K562 (cell line): Measurements from ENCODE around the gene NME4. TPM values are rescaled to one million over a fixed set of nuclear protein-coding genes. Genes with fewer than 3 reads are reported as not detected.

ENCODE experiments used
- ARID1B ChIP-seq: fragments of 450-650 bp; IDR thresholded peaks from 2 replicates; pipeline ENCODE4 v1.6.1; 2016; ENCODE audit warnings: antibody characterized with exemption, mild to moderate bottlenecking, inconsistent platforms
- CREB3L1 ChIP-seq: fragments of 450-650 bp; IDR thresholded peaks from 2 replicates; pipeline ENCODE4 v1.6.1; 2014; ENCODE audit warnings: low read depth, mild to moderate bottlenecking, moderate library complexity, borderline replicate concordance
- EP300 ChIP-seq: IDR thresholded peaks from 2 replicates; pipeline ENCODE4 v1.6.1; 2012; ENCODE audit warnings: low read length, improper control_type of control experiment
- IRF2 ChIP-seq: sonication (generic); formaldehyde crosslinking; IDR thresholded peaks from 2 replicates; pipeline ENCODE4 v1.8.1; 2022; ENCODE audit warnings: mild to moderate bottlenecking, missing genetic modification reagents
- KDM1A ChIP-seq, 2 experiments: fragments of 450-650 bp; IDR thresholded peaks; 2 replicates each; pipeline ENCODE4 v1.6.1; 2016; ENCODE audit warnings: mild to moderate bottlenecking in 2 of 2
- PHB ChIP-seq: fragments of 250-450 bp; sonication (Bioruptor Pico); IDR thresholded peaks from 2 replicates; pipeline ENCODE4 v1.5.0; 2021
- POLR3A ChIP-seq: IDR thresholded peaks from 2 replicates; pipeline ENCODE4 v1.6.1; 2011; ENCODE audit warnings: borderline replicate concordance, mild to moderate bottlenecking, moderate library complexity; ENCODE audit not compliant: insufficient read length, insufficient read depth; ENCODE audit errors: extremely low read depth
- RAD21 ChIP-seq, 2 experiments: fragments of 250-450 bp in 1 of 2; fragments of 450-650 bp in 1 of 2; sonication (Bioruptor Pico) in 1 of 2; formaldehyde crosslinking in 1 of 2; IDR thresholded peaks in 1 of 2; conservative IDR thresholded peaks in 1 of 2; 2 replicates each; pipeline versions ENCODE4 v1.4.0 to v1.8.0; 2020 to 2022; ENCODE audit warnings: mild to moderate bottlenecking in 2 of 2, moderate library complexity in 1 of 2
- RCOR1 ChIP-seq, 2 experiments: IDR thresholded peaks; 2 replicates each; pipeline ENCODE4 v1.6.1; 2012; ENCODE audit warnings: low read depth in 2 of 2, low read length in 2 of 2, borderline replicate concordance in 1 of 2, improper control_type of control experiment in 1 of 2
- SAP30 ChIP-seq: fragments of 200-600 bp; sonication (generic); IDR thresholded peaks from 2 replicates; pipeline ENCODE4 v1.6.1; 2012; ENCODE audit warnings: borderline replicate concordance, low read depth, mild to moderate bottlenecking, moderate library complexity, low read length, control low read depth, inconsistent platforms; ENCODE audit not compliant: insufficient read depth, poor library complexity, severe bottlenecking
- SMAD4 ChIP-seq: fragments of 250-450 bp; sonication (Bioruptor Pico); conservative IDR thresholded peaks from 2 replicates; pipeline ENCODE4 v1.8.0; 2021; ENCODE audit warnings: inconsistent platforms, mild to moderate bottlenecking, moderate library complexity
- SRSF1 ChIP-seq: fragments of 200-400 bp; formaldehyde crosslinking; IDR thresholded peaks from 2 replicates; pipeline ENCODE4 v1.6.1; 2017; ENCODE audit warnings: mild to moderate bottlenecking, low read depth, low read length, moderate library complexity
- STAG1 ChIP-seq: sonication (generic); formaldehyde crosslinking; IDR thresholded peaks from 2 replicates; pipeline ENCODE4 v1.5.0; 2020; ENCODE audit warnings: missing genetic modification reagents, borderline replicate concordance
- TCF7 ChIP-seq: sonication (generic); IDR thresholded peaks from 2 replicates; pipeline ENCODE4 v1.6.1; 2016; ENCODE audit warnings: antibody characterized with exemption, borderline replicate concordance
- ZFPM2 ChIP-seq: fragments of 250-450 bp; sonication (Bioruptor Pico); IDR thresholded peaks from 2 replicates; pipeline ENCODE4 v1.5.1; 2022; ENCODE audit warnings: mild to moderate bottlenecking
- ZFX ChIP-seq: sonication (generic); formaldehyde crosslinking; IDR thresholded peaks from 2 replicates; pipeline ENCODE4 v1.8.0; 2022; ENCODE audit warnings: mild to moderate bottlenecking, missing genetic modification reagents, moderate library complexity
- ZNF143 ChIP-seq: sonication (generic); formaldehyde crosslinking; IDR thresholded peaks from 2 replicates; pipeline ENCODE4 v1.9.0; 2022; ENCODE audit warnings: mild to moderate bottlenecking, missing genetic modification reagents
- ZNF146 ChIP-seq: IDR thresholded peaks from one replicate; pipeline ENCODE4 v1.6.1; 2018; ENCODE audit warnings: missing compliant biosample characterization; ENCODE audit not compliant: unreplicated experiment
- ZNF354B ChIP-seq: fragments of 250-450 bp; sonication (Bioruptor Pico); IDR thresholded peaks from 2 replicates; pipeline ENCODE4 v1.4.0; 2020
- ZNF830 ChIP-seq: fragments of 250-450 bp; sonication (Bioruptor Pico); IDR thresholded peaks from 2 replicates; pipeline ENCODE4 v1.5.0; 2021; ENCODE audit warnings: mild to moderate bottlenecking
- polyA plus RNA-seq, 8 experiments: library from polyadenylated mRNA; depleted of rRNA in 4 of 8; stranded (reverse) in 5 of 8; unstranded in 3 of 8; fragments of >200 nt; fragmentation: Nextera tagmentation in 2 of 8; fragmentation: Illumina TruSeq in 1 of 8; extraction: Ambion mirVana in 2 of 8; extraction: Trizol in 1 of 8; gene quantifications; 2 replicates each; pipeline versions ENCODE4 v1.2.1 to v1.2.3, GENCODE V29; 2011 to 2014; ENCODE audit warnings: inconsistent platforms in 1 of 8, missing spikeins in 1 of 8
- total RNA-seq, 7 experiments: library from RNA; depleted of rRNA in 6 of 7; stranded (reverse); fragments of >200 nt in 6 of 7; fragmentation: Illumina TruSeq in 2 of 7; extraction: Trizol in 2 of 7; gene quantifications; 2 replicates each; pipeline versions ENCODE4 v1.2.1 to v1.2.3, GENCODE V29; 2011 to 2021; ENCODE audit warnings: low replicate concordance in 1 of 7
- TF ChIP-seq, protein P1 (sequence below): fragments of 200-800 bp; sonication (Bioruptor generic); IDR thresholded peaks from 2 replicates; pipeline ENCODE4 v1.6.1; 2017; ENCODE audit warnings: missing genetic modification characterization, missing compliant biosample characterization

The NME4 gene
- total and polyA plus RNA-seq, 9 of the 15 experiments (the other 6 are each of a cell fraction or from before 2014, with no cell fraction given), result 15.4 to 264 (median 139) TPM

DNA sequence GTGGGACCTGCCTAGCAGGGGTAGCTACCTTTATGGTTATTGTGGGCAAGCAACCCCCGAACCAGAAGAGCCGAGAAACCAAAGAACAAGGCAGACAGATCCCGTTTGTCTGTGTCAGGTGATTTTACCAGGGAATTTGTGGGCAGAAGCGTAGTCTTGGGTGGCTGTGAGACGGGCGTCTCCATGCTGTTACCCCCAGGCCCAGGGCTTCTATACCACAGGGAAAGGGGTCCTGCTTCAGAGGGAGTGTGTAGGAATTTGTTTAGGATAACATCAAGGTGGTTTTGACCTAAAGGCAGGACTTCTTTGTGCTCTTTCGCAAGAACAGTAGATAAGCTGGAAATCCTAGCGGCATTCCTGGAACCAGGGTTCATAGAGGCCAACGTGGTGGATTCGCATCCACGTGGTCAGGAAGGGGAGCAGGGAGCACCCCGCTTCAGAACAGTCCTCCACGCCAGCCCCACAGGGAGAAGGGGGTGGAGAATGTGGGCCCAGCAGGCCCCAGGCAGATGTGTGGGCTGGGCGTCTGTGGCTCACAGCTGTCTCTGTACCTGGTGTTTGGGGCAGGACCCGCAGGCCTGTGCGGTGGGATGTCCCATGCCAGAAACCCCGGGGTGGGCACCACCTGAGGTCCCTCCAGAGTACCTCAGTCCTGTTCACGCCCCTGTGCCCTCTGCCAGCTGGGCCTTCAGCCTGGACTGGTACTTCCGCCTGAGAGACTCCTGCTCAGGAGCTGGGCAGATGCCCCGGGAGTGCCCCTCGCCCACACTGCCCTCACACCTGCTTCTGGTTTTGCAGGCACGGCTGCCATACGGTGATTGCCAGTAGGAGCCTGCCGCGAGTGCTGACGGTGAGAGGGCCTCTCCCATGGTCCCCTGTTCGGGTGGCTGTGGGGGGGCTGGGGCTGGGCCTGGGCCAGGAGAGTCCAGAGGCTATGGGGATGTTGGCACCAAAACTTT is 8.8 kb downstream of the NME4 start (continued):
- TF ChIP-seq RAD21 (CRISPR knock-in tag; conservative IDR thresholded peaks at IDR 0.05 in 1 of 2, IDR thresholded peaks at IDR 0.05 in 1 of 2) (no peak), ZFPM2 (CRISPR knock-in tag) (no peak), ZNF146 (CRISPR knock-in tag) (no peak), STAG1 (CRISPR knock-in tag) (0 out of 2 replicates have a peak, but pooled peaks have one; percentile 17), POLR3A (no peak), IRF2 (CRISPR knock-in tag) (no peak), CREB3L1 (peak; percentile 29; the same call in 1 of the 2 replicates), ZNF354B (no peak), ZNF830 (CRISPR knock-in tag) (no peak), EP300 (peak; percentile 75), TCF7 (no peak), SAP30 (peak; percentile 39), ZFX (peak; percentile 59; the same call in 1 of the 2 replicates), SRSF1 (no peak), PHB (CRISPR knock-in tag) (no peak), ZNF143 (CRISPR knock-in tag) (no peak), ARID1B (peak; percentile 73), SMAD4 (CRISPR knock-in tag) (0 out of 2 replicates have a peak, but pooled peaks have one; percentile 56), KDM1A (IDR thresholded peaks at IDR 0.05) (no peak), RCOR1 (IDR thresholded peaks at IDR 0.05; ENCODE audit: borderline replicate concordance in 1 of 2, low read depth in 2 of 2, low read length in 2 of 2) (peak in 1 of 2 experiments; percentile 84; a peak in 2 of 4 replicates)
- TF ChIP-seq, protein P1, sequence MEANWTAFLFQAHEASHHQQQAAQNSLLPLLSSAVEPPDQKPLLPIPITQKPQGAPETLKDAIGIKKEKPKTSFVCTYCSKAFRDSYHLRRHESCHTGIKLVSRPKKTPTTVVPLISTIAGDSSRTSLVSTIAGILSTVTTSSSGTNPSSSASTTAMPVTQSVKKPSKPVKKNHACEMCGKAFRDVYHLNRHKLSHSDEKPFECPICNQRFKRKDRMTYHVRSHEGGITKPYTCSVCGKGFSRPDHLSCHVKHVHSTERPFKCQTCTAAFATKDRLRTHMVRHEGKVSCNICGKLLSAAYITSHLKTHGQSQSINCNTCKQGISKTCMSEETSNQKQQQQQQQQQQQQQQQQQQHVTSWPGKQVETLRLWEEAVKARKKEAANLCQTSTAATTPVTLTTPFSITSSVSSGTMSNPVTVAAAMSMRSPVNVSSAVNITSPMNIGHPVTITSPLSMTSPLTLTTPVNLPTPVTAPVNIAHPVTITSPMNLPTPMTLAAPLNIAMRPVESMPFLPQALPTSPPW (CRISPR knock-in tag), result 0 out of 2 replicates have a peak, but pooled peaks have one; percentile 25
